ENCODE data around the gene CRACR2B.

CRACR2B gene

DNA sequence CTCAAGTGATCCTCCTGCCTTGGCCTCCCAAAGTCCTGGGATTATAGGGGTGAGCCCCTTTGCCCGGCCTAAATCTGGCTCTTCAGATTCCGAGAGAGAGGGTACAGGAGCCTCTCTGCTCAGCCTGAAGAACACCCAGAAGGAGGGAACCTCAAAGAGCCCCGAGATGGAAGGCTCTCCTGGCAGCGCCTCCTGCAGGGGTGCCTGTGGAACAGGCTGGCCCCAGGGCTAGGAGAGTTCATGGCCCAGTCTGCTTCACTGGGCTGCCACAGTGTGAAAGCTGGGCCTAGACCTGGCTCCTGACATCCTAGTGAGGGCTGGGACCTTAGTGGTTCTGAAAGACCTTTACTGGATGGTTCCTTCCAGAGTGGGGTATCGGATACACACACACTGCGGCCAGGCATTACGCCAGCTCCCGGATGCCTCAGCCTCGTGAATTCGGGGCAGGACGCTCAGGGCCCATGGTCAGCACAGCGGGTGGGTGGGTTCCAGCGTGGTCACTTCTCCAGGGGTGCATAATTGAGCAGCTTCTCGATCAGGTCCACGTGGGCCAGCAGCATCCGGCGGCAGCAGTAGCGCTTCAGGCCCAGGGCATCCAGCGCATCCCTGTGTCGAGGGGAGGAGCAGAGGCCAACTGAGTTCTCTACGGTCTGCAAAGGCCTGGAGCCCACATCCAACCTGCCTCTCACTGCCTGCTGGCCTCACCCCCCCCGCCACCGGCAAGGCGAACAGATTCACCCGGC, 12.3 kb downstream of the CRACR2B start:
- DNase-seq = no peak

DNA sequence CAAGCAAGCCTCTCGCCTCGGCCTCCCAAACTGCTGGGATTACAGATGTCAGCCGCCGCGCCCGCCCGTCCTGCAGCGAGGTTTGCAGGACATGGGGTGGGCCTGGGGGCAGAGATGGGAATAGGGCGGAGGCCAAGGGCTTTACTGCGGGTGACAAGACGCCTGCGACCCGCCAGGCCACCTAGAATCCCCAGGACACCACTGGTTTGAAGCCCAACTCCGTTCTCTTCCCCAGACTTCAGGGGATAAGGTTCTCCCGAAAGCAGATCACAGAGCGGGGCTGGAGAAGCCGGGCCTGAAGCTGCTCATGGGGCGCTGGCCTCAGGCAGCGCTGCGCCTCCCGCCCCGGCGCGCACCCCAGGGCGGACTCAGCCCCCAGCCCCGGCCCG, 14.3 kb downstream of the CRACR2B start:
- no peak for DNase-seq

DNA sequence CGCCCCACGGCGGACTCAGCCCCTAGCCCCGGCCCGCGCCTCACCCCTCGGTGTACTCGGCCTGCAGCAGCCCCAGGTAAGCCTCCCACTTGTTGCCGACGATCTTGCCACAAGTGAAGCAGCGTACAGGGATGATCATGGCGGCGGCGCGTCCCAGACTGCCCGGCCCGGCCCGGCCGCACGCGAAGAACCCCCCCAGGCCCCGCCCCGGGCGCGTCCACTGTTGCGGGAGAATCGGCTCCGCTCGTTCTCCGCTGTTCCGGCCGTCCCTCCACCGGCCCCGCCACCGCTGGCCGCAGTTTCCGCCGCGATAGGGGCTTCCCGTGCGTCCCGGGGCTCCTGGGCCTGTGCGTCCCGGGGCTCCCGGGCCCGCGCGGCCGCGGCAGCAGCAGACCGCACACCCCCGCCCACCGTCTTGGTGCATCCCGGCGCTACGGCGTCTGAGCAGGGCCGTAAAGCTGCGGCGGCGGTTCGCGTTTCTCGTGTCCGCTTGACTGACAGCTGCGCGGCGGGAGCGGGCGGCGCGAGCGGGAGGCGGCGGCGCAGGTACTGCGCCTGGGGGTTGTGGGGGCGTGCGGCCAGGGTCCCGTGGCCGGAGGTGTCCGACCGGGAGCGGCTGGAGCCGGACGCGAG, 14.8 kb downstream of the CRACR2B start, which contains the start of the genes POLR2L and TSPAN4:
Gene POLR2L (minus strand): TSS at position 160 of the 633 bp plus-strand sequence. CDS start 21 bp downstream, at position 139.
Gene TSPAN4 (plus strand): TSS at position 483 of the 633 bp plus-strand sequence. CDS start 7,453 bp downstream, outside the sequence.
- peak; percentile 72 for DNase-seq

DNA sequence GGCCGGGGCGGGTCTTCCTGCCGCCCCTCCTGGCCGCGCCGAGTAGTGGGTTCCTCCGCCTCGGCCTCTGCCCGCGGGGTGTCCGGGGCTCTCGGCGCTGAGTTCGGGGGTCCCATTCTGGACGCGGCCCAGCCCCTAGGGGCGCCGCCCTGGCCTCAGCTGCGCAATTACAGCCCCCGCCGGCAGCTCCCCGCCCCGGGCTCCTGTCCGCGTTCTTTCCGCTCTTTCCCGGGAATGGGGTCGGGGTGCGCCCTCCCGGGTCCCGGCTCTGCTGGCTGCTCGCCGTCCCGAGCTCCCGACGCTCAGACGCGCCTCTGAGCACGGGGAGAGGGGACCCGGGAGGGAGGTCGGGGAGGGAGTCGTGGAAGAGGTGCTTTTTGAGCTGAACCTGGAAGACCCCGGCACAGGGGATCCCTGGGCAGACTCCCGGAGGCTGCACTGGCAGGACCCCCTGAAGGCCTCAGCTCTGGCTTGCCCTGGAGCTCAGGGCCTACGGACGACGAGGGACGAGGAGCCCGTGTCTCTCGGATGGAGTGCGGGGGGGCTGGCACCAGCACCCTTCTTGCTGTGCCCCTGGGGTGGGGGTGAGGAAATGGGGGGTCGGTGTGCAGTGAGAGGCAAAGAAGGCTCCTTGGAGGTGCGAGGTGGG, 15.5 kb downstream of the CRACR2B start:
- DNase-seq = no peak

DNA sequence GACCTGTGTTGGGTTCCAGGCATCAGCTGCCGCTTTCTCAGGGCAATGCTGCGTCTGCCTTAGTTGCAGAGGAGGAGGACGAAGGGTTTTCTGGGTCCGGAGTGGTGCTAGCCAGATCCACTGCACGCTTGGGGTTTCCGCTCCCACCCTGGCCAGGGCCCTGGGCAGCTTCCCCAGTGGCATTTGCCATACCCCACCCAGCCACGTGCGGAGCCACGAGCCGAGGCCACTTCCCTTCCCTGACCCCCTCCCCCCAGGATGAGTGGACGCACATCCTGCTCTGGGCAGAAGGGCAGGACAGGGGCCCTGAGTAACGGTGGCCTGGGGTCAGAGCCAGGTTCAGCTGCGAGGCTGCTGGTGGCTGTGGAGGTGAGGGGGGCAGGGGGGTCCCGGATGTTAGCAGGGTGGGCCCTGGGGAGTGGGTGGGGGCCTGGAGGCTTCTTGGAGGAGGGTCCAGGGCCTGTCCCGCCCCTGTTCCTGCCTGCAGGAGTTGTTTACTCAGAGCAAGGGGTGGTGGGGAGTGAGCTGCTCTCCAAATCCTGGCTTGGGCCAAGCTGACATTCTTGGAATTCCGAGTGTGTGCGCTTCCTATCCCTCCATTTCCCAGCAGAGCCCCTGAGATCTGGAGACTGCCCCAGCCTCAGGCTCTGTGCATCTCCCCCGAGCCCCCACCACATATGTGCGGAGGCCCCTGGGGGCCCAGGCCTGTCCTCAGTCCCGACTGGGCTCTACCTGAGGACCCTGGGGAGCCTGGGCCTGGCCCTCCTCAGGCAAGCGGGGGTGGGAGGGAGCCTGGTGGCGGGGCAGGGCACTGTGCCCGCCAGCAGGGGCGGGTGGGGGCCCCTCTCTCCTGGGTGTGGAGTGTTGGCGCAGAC, 16.3 kb downstream of the CRACR2B start:
- no peak for DNase-seq

DNA sequence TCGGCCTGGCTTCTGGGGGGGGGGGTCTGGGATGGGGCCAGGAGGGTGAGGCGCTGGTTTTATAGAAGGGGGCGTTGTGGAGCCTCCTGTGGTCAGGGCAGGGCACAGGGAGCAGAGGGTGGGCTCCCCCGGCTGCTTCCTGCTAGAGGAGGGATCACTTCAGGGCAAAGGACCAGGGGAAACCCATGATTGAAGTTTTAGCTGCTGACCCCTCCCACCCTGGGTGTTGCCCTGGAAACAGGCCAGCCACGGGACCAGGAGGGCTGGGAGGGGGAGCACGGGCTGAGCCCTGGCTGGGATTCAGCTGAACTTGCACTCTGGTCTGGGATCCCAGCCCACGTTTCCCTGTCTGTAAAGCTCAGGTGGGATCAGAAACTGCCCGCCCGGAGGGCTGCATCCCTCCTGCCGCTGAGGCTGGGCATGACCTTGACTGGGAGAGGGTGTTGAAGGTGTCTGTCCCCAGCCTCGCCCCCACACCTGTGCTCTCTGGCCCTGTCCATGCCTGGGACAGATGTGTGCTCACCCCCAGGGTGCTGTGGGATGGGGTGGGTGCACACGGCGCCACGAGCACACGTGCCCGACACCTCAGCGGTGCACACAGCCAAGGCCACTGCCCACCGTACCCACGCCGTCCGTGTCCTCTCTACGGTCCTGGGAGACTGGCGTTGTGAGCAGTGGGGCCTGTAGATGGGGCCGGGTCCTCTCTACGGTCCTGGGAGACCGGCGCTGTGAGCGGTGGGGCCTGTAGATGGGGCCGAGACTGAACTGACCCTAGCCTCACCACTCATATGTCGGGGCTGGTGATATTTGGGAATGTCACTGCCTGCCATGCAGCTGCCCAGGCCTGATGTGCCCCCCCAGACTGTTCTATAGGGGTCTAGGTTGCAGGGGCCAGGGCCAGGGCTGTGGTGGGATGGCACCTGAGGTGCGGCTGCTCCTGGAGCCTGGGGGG, 17.2 kb downstream of the CRACR2B start:
- DNase-seq = no peak

DNA sequence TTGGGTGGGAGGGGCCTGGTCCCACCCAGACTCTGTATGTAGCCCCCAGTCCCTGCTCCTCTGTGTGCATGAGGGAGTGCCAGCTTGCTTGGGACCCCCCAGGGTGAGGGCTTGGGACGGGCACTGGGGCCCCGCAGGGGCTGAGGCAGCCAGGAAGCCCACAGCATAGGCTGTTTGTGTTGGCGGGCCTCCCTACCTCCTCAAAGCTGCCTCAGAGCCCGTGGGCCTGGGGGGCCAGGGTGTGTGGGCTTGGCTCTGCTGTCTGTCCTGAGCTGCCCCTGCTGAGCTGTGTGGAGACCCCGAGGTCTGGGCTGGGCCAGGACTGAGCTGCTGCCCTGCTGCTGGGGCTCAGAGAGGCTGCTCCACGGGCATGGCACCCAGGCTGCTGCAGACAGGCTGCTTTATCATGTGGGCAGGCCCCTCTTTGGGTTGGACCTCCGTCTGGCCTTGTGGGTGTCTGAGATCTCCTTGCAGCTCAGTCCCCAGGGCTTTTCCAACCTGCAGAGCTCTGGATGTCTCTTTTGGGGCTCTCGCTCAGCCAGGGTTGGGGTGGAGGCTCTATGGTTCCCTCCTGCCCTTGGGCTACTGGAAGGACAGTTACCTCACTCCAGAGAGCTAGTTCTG, 18.3 kb downstream of the CRACR2B start:
- no peak for DNase-seq

DNA sequence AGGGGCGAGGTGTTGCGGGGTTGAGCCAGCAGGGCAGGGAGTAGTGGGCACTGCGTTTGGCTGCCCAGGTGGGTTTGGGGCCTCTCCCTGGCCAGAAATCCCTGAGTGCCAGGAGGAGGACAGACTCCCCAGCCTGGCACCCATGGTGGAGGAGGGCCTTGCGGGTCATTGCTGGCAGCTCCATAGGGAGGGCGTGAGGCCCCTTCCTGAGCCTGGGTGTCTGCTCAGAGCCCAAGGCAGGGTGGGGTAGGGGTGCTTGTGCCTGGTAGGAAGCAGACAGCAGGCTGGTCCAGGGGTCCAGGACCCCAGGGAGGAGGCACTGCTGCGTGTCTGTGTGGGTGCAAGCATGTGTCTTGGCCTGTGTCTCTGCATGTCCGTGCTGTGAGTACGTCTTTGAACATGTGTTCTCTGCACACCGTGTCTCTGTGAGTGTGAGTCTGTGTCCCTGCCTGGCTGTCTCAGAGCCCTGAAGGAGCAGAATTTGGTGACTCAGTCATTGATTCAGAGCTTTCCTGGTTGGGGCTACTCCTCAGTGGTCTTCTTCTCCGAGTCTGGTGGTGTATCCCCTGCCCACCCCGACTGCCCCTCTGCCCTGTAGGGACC, 18.9 kb downstream of the CRACR2B start:
- no peak for DNase-seq

DNA sequence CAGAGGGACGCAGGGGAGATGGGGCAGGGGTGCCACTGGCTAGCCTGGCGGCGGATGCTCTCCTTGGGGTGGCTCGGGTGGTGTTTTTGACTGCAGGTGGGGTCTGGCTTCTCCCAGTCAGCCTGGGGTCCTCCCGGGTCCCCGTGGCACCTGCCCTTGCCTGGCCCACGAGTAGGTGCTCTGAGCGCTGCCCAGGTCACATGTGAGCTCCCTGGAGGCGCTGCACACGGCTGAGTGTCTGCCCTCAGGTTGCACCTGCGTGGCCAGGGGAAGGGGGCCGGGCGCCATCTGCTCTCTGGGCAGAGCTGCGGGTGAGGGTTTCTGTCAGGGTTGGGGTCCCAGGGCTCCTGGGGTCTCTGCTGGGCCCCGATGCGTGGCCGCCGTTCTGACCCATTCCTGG, 20.2 kb downstream of the CRACR2B start:
- no peak for DNase-seq

DNA sequence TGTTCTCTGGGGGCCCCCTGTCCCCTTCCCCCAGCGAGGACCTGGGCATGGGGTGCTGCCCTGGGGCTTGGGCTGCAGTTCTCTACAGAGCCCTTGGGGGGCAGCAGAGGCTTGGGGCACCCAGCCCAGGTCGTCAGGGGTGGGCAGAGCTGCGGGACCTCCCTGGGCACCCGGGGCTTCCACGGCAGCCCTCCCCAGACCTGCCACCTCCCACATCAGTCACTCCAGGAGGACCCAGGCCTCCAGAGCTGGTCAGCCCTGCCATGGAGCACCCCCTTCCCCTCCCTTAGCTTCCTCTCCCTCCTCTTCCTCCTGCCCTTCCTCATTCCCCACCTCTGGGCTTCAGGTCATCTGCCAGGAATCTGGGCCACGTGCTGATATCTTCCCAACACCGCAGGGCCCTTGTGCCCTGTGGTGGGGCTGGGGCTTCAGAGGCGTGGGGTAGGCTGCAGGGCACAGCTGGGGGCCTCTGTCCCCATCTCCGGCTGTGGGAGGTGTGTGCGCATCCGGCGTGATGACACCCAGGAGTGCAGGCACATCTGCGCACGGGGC, 20.7 kb downstream of the CRACR2B start:
- DNase-seq = no peak

DNA sequence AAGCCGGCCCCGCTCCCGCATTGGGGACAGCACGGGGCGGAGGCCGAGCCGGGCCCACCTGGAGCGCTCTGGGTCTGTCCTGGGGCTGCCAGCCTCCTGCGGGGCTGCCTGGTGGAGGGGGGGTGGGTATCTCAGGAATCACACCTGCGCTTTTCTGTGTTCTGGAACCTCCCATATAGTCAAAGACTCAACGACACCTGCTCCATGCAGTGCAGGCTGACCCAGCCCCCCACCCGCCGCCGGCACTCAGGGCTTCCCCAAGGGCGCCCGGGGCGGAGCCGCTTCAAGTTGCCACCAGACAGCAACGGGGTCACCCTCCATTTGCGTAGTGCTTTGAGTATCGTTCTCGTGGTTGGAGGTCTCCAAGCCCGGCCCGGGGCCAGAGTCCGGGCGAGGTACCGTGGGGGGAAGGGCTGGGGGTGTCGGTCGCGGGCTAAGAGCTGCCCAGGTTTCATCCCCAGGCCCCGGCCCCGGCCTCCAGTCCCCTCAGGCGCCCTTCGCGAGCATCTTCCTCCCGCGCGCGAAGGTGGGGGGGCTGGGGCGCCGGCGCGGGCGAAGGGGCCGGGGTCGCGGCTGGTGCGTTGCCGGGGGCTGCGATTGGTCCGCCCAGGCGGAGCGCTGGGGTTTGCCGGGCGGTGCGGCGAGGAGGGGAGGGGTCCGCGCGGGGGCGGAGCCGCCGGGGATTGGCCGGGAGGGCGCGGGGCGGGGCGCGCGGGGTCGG, 21.5 kb downstream of the CRACR2B start:
- peak; percentile 28 for DNase-seq

DNA sequence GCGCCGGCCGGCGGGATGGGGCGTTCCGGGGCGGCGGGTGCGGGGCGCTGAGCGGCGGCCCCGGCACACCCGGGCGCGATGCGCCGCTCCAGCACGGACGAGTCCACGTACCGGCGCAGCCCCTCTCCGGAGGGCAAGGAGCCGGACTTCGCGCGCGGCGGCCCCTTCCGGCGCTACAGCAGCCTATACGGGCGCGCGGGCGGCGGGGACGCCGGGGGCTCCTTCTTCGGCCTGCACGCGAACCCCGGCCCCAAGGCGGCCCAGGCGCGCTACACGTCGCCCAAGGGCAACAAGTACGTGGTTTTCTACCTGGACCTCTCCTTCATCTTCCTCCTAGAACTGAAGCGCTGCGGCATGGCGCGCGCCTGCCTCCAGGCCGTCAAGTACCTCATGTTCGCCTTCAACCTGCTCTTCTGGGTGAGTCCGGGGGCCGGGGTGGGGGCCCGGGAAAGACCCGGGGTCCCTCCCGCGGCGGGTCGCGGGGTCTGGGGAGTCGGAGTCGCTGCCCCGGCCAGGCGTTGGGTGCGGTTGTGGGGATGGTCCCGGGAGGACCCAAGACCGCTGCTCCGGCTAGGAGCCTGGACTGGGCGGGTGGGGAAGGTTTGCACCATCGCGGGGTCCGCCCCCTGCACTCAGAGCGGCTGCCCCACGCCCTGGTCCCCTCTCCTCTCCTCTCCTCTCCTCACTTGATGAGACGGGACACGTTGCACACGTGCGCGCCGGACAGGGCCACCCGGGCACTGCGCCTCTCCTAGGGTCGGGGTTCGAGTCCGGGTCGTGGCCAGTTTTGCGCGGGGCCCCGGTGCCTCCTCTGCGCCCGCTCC, 22.4 kb downstream of the CRACR2B start:
- DNase-seq = no peak

DNA sequence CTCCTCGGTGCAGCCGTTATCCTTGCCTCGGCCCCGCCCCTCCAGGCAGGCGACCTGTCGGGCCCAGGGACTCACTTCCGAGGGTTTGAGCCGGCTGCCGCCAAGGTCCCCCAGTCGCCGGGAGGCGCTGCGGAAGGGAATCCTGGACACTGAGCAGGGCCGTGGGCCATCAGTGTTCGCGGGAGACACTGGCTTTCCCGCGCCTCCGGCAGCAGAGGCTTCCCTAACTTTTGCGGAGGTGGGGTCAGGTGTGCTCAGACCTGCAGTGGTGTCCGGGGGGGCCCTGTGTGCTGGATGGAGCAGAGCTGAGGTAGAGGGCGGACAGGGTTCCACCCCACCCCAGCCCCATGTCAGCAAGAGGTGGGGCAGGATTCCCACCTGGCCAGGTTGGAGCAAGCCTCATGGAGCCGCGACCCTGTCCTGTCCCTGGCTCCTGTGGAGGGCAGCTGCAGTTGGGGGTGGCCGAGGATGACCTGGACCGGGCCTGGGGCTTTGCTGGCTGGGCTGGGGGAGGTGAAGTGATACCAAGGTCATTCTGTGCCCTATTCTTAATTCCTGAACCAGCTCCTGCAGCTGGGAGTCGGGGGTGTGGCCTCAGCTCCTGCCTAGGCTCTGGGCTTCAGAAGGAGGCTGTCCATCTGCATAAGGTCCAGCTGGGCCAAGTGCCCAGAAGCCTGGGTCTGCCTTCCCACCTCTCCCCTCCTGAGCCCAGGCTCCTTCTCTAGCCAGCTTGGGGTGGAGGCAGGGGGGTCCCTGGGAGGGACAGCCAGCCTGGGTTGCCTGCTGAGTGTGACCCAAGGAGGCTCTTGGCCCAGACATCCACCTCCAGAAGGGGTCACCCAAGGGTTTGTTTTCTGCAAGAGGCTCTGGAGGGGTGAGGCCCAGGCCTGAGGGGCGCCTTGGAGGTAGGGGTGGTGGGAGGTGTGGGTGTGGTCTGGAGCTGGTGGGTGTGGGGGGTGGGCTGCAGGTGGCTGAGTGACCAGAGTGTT, 23.4 kb downstream of the CRACR2B start:
- peak; percentile 10 for DNase-seq

DNA sequence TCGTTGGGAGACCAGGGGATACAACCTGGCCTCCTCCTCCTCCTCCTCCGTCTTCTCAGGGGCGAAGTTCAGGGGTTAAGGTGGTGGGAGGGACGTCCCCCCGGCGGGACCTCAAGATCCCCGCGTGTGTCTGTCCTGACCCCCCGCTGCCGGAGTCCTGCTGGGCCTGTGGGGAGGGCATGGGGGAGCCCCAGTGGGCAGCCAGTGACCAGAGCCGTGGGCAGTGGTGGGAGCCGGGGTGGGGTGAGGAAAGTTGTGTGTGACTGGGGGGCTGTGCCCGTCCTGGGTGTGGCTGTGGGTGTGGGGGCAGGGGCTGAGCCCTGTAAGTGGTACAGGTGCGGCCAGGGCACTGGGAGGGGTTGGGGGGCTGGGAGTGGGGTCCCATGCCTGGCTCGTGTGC, 25.0 kb downstream of the CRACR2B start:
- no peak for DNase-seq

DNA sequence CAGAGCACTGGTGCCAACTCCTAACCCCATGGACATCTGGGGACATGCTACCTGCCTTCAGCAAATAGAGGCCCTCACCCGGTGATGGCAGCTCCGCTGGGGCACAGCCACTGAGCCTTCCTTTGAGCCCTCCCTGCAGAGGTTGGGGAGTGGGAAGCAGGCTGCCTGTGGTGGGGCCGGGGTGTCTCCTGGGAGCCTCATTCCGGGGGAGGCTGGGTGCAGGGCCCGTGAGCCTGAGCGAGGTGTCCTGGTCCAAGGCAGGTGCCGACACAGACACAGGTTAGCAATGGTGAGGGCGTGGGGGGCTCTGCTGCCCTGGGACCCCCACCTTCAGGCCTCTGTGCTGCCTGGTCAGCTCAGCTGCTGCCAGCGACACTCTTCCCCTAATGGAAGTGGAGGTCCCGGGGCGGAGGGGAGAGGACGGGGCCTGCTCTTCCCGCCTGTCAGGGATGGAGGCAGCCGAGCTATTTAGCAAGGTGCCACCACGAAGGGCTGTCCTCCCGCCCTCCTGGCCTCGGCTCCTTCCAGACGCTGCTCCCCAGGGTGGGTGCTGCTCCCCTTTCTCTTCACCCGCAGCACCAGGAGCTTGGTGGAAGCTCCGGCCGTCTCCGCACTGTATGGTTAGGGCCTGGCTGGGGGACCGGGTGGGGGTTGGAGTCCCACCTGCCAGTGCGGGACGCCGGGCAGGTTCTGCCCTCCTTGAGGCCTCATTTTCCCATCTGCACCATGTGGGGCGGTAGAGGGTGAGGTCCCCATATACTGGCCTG, 26.1 kb downstream of the CRACR2B start:
- DNase-seq = no peak

DNA sequence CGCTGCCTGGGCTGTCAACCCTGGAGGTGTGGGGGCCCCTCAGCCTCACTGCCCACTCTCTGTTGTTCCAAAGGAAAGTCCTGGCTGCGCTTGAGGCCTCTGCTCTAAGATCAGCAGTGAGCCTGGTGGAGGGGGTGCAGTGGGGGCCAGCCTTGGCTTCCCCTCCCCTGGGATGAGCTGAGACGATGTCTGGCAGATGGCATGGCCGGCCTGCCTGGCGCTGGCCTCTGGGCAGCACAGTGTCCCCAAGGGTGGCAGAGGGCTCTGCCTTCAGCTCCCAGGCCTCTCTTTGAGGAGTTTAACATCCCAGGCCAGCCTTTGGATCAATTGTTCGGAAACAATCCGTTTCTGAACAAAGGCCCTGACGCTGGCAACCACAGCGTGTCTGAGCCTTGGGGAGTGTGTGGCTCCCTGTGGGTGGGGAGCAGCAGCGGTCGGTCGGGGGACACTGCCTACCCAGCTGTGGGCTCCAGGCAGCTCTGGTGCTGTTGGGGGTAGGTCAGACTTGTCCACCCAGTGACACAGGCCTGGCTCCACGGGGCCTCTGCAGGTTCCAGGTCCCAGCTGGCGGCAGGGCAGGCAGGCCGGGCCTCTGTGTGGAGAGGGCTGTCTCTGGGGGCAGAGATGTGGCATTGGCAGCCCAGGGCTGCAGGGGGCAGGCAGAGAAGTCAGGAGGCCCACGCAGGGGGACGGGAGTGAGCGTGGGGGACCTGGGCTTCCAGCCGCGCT, 27.0 kb downstream of the CRACR2B start:
- no peak for DNase-seq
